ENCODE data around the gene PI4KA.
"Not testable (repeated sequence)": the region's sequence is repeated elsewhere in the genome, so short reads cannot be mapped to it uniquely, and the experiment has no call there.

PI4KA gene

DNA sequence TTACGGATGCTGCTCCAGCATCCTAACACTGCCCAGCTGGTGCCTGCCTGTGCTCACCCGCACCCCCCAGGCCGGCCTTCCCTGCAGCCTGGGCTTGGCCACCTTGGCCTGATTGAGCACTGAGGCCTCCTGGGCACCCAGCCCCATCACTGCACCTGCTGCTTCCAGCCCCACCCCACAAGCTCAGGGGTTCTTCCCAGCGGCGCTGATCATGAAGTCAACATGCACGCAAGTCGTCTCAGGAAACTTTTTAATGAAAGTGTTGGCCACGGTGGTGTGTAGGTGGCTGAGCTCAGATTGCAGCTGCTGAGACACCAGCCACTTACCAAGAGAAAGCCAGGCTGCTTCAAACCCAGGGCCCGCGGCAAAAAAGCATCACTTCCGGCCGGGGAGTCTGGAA lies 163.4 kb downstream of the PI4KA start:
- not testable (repeated sequence) for DNase-seq (ENCODE audit: low read depth in 2 of 2)

DNA sequence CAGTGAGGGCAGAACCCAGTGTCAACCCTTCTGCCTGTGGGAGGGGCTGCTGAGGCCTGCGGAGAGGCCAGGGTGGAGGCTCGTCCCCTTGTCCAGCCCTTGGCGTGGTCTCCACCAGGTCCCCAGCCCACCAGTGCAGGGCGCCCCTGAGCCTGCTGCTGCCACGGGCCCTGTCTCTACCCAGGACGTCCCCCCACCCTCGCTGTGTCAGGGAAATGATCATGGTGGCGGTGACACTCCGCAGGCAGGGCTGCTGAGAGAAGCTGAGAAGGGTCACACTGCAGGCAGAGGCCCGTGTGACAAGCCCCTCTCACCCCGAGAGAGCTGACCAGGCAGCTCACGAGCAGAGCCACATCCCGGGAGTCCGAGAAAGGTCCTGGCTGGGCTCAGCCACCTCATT lies 164.4 kb downstream of the PI4KA start:
- DNase-seq (ENCODE audit: low read depth in 2 of 2): not testable (repeated sequence)

DNA sequence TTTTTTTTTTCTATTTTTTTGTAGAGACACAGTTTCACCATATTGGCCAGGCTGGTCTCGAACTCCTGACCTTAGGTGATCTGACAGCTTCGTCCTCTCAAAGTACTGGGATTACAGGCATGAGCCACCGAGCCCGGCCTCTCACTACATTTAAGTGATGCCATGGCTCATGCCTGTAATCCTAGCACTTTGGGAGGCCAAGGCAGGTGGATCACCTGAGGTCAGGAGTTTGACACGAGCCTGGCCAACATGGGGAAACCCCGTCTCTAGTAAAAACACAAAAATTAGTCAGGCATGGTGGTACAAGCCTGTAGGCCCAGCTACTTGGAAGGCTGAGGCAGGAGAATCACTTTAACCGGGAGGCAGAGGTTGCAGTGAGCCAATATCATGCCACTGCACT lies 165.7 kb downstream of the PI4KA start:
- DNase-seq (ENCODE audit: low read depth in 2 of 2): not testable (repeated sequence)

DNA sequence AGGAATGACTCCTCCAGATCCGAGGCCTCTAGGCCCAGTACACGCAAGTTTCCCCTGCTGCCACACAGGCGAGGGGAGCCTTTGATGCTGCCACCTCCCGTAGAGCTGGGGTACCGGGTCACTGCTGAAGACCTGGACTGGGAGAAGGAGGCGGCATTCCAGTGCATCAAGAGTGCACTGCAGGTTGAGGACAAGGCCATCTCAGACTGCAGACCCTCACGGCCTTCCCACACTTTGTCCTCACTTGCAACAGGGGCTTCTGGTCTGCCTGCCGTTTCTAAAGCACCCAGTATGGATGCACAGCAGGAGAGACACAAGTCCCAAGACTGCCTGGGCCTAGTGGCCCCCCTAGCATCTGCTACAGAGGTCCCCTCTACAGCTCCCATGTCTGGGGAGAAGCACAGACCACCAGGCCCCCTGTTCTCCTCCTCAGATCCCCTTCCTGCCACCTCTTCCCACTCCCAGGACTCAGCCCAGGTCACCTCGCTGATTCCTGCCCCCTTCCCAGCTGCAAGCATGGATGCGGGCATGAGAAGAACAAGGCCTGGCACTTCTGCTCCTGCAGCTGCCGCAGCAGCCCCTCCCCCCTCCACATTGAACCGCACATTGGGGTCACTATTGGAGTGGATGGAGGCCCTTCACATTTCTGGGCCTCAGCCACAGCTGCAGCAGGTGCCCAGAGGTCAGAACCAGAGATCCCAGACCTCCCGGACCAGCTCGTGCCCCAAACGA lies 167.9 kb downstream of the PI4KA start:
- DNase-seq (ENCODE audit: low read depth in 2 of 2): not testable (repeated sequence)

DNA sequence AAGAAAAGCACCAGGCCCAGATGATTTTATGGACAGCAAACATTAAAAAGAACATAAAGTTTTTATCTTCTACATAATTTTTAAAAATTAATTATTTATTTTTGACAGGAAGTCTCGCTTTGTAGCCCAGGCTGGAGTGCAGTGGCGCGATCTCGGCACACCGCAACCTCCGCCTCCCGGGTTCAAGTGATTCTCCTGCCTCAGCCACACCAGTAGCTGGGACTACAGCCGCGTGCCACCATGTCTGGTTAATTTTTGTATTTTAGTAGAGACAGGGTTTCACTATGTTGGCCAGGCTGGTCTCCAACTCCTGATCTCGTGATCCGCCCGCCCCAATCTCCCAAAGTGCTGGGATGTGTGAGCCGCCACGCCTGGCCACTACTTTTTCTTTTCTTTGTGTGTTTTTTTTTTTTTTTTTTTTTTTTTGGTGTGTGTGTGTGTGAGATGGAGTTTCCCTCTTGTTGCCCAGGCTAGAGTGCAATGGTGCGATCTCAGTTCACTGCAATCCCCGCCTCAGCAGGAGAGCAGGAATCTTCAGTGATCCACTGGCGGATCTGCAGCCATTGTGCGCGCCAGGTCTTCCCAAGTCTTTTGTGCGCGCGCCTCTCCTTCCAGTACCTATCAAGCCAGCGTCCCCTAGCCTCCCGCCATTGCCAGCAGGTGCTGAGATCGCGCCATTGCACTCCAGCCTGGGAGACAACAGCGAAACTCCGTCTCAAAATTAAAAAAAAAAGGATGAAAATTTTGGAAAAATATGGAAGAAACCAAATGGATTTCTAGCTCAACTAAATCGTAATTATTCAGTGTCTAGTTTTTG lies 171.0 kb downstream of the PI4KA start:
- DNase-seq (ENCODE audit: low read depth in 2 of 2): not testable (repeated sequence)

DNA sequence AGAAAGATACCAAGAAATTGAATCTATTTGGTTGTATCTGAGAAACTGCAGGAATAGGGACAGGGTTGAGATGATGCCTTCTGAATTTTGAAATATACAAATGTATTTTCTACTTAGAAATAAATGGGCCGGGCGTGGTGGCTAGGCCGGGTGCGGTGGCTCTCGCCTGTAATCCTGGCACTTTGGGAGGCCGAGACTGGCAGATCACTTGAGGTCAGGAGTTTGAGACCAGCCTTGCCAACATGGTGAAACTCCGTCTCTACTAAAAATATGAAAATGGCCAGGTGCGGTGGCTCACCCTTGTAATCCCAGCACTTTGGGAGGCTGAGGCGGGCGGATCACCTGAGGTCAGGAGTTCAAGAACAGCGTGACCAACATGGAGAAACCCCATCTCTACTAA lies 172.8 kb downstream of the PI4KA start:
- DNase-seq (ENCODE audit: low read depth in 2 of 2): not testable (repeated sequence)

DNA sequence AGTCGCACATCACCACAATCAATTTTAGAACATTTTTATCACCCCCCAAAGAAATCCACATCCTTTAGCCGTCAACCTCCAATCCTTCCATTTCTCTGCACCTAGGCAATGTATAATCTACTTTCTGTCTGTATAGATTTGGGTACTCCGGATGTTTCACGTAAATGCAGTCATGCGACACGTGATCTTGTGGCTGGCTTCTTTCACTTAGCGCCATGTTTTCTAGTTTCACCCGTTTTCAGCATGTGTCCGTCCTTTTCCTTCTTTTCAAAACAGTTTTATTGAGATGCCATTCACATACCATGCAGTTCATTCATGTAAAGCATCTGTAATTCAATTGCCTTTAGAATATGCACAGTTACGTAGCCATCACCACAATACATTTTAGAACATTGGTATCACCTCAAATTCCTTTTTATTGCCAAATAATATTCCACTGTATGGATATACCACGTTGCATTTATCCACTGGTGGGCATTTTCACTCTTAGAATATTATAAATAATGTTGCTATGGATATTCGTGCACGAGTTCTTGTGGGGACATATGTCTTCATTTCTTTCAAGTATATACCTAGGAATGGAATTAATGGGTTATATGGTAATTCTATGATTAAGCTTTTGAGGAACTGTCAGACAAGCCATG lies 179.7 kb downstream of the PI4KA start:
- not testable (repeated sequence) for DNase-seq (ENCODE audit: low read depth in 2 of 2)

DNA sequence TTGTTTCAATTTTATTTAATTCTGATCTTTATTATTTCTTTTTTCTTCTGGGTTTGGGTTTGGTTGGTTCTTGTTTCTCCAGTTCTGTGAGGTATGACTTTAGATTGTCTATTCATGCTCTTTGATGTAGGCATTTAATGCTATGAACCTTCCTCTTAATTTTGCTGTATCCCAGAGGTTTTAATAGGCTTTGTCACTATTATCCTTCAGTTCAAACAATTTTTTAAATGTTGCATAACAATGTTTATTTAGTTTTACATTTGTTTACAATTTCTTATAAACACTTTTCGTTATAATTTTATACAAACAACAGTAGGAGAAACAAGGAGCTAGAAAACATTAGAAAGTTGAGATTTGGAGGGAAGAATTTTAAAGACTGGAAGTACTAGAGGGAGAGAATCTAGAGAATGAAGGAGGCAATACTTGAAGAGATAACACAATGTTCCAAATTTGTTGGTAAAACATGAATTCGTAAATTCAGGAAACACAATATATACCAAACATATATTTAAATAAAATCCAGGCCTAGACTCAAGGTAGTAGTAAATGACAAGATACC lies 180.8 kb downstream of the PI4KA start:
- no peak for DNase-seq (ENCODE audit: low read depth in 2 of 2)

DNA sequence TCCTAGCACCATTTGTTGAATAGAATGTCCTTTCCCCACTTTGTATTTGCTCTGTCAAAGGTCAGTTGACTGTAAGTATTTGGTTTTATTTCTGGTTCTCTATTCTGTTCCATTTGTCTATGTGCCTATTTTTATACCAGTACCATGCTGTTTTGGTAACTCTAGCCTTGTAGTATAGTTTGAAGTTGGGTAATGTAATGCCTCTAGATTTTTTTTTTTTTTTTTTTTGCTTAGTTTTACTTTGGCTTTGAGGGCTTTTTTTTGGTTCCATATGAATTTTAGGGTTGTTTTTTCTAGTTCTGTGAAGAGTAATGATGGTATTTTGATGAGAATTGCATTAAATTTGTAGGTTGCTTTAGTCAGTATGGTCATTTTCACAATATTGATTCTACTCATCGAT lies 183.0 kb downstream of the PI4KA start:
- DNase-seq (ENCODE audit: low read depth in 2 of 2): not testable (repeated sequence)

DNA sequence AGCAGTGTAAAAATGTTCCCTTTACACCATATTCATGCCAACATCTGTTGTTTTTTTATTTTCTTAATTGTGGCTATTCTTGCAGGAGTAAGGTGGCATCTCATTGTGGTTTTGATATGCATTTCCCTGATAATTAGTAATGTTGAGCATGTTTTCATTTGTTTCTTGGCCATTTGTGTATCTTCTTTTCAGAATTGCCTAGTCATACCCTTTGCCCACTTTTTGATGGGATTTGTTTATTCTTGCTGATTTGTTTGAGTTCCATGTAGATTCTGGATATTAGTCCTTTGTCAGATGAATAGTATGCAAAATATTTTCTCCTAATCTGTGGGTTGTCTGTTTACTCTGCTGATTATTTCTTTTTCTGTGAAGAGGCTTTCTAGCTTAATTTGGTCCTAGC lies 183.6 kb downstream of the PI4KA start:
- no peak for DNase-seq (ENCODE audit: low read depth in 2 of 2)

DNA sequence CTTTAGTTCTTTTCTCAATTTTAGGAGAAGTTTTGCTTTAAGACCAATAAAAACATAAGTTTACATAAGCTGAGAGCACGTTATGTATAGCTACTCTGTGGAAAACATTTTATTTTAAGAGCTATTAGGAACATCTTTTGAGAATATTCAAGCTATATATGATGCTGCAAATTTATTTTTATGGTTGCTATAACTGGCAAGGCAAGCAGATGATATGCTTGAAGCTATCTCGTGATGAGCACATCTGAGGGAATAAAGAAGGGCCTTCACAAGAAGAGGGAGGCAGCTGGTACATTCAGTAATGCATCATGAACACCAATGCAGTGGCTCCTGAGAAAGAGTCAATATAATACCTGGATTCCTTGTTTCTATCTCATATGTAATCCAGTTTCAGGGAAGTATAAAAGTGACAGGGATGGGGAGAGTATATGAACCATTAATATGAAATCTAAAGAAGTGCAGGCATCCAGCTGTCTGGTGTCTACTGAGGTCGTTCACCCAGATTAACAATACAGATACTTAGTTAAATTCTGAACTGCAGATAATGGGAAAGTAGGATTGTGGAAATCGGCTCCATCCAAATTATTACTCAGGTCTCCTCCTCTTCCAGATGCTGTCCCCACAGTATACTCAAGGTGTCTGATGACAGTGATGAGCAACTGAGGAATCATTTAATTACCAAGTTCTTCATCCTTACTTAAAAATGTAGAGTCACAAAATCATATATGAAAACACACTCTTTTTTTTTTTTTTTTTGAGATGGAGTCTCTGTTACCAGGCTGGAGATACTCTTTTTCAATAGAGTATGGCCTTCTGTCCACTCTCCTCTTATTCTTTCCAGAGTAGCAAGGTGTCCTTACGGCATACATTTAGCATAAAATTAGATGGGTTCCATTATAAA lies 185.1 kb downstream of the PI4KA start:
- DNase-seq (ENCODE audit: low read depth in 2 of 2): no peak

DNA sequence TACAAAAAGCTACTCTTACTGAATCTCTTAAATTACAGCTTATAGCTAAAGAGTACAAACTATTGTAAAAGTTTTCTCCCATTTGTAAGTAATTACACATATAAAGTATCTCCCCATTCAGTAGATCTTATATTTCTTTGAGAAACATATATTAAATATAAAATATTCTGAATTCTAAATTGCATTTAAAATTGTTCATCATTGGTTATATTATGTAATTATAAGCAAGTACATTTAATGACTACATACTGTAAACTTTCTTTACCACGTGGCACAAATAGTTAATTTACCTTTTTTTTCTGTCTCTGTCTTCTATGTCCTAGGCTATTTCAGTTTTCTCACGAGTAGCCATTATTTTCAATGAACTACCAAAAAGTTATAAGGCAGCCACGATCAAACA lies 185.9 kb downstream of the PI4KA start:
- no peak for DNase-seq (ENCODE audit: low read depth in 2 of 2)

DNA sequence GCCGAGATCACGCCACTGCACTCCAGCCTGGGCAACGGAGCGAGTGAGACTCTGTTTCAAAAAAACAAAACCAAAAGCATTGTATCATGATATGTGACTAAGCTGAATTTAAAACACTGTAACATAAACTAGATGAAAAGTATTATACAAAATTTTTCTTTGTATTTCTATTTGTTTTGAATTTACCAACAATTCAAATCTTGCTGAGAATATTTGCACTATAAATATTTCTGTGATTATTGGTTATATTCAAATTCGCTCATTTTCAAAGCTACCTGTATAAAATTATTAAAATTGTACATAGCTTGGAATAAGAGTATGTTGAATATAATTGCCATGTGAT lies 186.6 kb downstream of the PI4KA start:
- no peak for DNase-seq (ENCODE audit: low read depth in 2 of 2)

DNA sequence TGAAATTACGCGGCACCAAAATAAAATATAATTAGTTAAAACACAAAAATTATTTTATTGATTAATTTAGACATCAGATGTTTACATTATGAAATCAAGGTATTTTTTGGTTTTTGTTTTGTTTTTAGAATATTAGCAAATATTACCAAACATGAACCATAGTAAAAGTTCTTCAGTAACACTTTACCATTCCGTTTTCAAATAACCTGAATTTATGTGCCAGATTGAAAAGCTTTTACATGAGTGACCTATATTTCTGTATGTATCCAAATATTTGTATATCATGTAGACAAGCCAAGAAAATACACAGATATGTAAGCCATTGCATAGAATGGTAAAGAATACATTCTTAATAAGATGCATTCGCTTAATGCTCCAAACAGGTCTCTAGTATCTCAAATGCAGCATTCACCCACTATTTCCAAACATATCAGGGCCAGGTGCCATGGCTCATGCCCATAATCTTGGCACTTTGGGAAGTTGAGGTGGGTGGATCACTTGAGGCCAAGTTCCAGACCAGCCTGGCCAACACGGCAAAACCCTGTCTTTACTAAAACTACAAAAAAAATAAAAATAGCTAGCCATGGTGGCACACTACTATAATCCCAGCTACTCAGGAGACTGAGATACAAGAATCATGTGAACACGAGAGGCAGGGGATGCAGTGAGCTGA lies 187.1 kb downstream of the PI4KA start:
- DNase-seq (ENCODE audit: low read depth in 2 of 2): no peak

DNA sequence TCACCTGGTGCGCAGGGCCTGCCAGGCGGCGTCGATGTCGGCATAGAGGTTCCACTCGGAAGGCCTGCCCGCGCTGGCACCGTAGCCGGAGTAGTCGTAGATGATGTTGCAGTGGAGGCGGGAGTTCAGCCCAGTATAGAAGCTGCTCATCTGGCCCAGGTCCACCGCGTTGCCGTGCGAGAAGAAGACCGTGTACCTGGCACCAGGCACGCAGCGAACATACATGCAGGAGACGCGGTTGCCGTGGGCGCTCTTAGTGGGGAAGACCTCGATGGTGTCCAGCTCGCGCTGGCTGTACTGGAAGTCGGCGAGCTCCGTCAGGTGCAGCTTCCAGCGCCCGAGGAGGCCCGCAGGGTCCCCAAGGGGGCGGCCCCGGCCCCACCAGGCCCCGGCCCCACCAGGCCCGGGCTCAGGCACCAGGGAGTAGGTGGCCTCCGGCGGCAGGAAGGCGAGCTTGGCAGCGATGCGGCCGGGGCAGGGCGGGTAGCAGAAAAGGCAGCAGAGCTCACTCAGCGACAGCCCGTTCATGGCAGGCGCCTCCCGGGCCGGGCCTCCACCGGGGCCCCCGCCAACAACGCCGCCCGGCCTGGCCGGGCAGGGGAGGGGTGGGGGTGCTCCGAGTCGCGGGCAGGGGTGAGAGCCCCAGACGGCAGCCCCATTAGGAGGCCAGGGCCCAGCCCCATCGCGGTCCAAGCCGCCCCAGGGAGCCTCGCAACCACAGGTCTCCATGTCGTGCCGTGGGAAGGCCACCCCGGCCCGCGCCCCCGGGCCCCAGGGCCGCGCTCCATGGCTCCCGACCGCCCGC lies 188.0 kb downstream of the PI4KA start:
- not testable (repeated sequence) for DNase-seq (ENCODE audit: low read depth in 2 of 2)

DNA sequence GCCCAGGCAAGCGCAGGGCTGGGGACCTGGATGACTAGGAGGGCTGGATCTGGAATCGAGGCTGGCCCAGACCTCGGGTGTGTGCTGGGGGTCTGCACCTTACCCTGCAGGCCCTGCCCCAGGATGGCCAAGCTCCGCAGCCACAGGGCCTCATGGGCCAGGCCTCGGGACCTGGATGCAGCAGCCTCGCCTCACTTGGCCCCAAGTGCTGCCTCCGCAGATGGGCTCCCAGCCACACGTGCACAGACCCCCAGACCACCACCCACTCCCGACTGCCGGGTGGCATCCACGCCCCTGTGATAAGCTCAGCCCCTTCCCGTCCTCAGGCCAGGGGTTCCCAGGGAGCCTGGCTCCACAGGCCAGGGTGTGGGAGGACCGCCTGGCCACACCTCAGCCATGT lies 188.7 kb downstream of the PI4KA start:
- not testable (repeated sequence) for DNase-seq (ENCODE audit: low read depth in 2 of 2)

DNA sequence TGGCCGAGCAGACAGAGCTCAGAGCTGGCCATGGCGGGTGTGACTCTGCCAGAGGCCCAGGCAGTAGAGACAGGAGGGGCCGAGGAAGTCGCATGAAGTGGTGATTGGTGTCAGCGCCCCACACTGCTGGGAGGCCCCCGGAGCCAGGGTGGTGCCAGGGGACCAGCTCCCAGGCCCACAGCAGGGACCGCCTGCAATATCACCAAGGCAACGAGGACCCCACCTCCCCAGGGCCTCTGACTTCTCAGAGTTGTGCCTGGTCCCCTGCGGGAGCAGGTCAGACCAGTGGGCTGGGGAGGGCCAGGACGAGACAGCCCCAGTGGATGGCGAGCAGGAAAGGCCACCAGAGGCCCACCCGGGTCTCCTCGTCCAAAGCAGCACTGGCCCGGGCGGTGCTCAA lies 189.1 kb downstream of the PI4KA start:
- DNase-seq (ENCODE audit: low read depth in 2 of 2): not testable (repeated sequence)

DNA sequence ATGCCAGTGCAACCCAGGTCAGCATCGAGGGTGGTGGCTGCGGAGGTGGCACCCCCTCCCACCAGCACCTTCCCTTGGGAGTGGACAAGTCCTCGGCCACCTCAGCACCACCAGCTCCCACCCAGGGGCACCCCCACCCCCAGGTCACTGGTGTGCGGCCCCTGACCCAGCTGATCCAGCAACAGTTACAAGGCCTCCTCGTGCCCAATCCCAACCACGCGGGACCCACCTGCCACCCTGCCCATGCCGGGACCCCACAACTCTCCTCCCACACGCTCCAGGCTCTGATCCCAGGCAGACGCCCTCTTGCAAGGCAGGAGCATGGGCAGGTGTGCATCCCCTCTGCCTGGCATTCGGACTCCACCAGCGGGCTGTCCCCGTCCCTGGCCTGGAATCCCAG lies 189.8 kb downstream of the PI4KA start:
- not testable (repeated sequence) for DNase-seq (ENCODE audit: low read depth in 2 of 2)

DNA sequence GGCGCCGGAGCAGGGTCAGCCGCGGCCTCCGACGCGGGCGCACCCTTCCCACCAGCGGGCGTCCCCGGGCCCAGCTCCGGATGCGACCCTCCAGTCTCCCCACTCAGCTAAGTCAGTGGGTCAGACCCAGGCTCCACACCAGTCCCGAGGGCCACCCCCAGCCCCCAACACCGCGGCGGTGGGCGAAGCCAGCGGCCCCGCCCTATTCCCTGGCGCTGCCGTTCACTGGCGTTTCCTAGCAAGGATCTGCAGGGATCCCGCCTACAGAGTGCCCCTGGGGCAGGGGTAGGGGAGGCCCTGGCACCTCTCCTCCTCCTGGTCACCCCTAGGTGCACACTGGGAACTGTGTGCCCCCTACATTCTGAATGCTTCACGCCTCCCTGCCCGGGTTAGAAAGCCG lies 190.4 kb downstream of the PI4KA start:
- DNase-seq (ENCODE audit: low read depth in 2 of 2): not testable (repeated sequence)

DNA sequence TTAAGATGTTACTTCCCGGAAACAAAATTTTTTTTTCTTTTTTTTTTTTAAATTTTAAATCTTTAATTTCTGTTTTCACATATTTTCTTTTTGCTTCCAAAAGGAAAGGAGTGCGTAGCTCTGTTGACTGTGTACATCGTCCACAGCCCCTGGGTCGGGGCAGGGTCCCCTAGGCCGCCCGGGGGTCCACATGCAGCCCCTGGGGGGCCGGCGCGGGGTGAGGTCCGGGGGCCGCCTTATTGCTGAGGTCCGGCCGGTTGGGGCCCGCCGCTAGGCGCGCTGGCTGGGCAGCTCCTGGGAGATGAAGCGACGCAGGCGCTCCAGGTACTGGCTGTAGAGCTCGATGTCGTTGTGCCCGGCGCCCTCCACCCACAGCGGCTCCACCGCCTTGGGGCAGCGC lies 191.1 kb downstream of the PI4KA start:
- not testable (repeated sequence) for DNase-seq (ENCODE audit: low read depth in 2 of 2)

Measured in stimulated activated CD8-positive, alpha-beta memory T cell treated with anti-CD3 and anti-CD28 coated beads, Interleukin-2, amount 100 ng/mL, for 48 hours (primary cell).